ENCODE measurements around the gene MAD1L1.

Gene MAD1L1

GRCh38 chr7:2112261-2113198 is 120.2 kb downstream of the MAD1L1 start:
- no peak for DNase-seq

- DNase-seq, result no peak
Measured at GRCh38 chr7:2111568-2111967, 121.2 kb downstream of the MAD1L1 start.

- no peak for DNase-seq
Measured at GRCh38 chr7:2110610-2111396, 121.9 kb downstream of the MAD1L1 start.

GRCh38 chr7:2109936-2110609 is 122.7 kb downstream of the MAD1L1 start:
- no peak for DNase-seq

GRCh38 chr7:2109251-2109872 is 123.4 kb downstream of the MAD1L1 start:
- DNase-seq, result no peak

- no peak for DNase-seq
Measured at GRCh38 chr7:2108501-2109250, 124.1 kb downstream of the MAD1L1 start.

GRCh38 chr7:2108071-2108455 is 124.7 kb downstream of the MAD1L1 start:
- DNase-seq, result no peak

GRCh38 chr7:2107386-2108070 is 125.2 kb downstream of the MAD1L1 start:
- DNase-seq, result no peak

GRCh38 chr7:2106924-2107323 is 125.8 kb downstream of the MAD1L1 start:
- no peak for DNase-seq

- no peak for DNase-seq
Measured at GRCh38 chr7:2106440-2106839, 126.3 kb downstream of the MAD1L1 start.

- no peak for DNase-seq
Measured at GRCh38 chr7:2105917-2106316, 126.8 kb downstream of the MAD1L1 start.

GRCh38 chr7:2105280-2105679 is 127.5 kb downstream of the MAD1L1 start:
- no peak for DNase-seq

GRCh38 chr7:2104716-2105115 is 128.0 kb downstream of the MAD1L1 start:
- DNase-seq, result no peak

- no peak for DNase-seq
Measured at GRCh38 chr7:2104107-2104710, 128.5 kb downstream of the MAD1L1 start.

GRCh38 chr7:2103071-2103898 is 129.5 kb downstream of the MAD1L1 start:
- DNase-seq, result no peak

GRCh38 chr7:2102375-2102723 is 130.4 kb downstream of the MAD1L1 start:
- no peak for DNase-seq

GRCh38 chr7:2101630-2102374 is 130.9 kb downstream of the MAD1L1 start:
- DNase-seq, result no peak

GRCh38 chr7:2100278-2101208 is 132.2 kb downstream of the MAD1L1 start:
- no peak for DNase-seq

All from NCI-H1436 (cell line).